HCT116 (cell line): Measurements from ENCODE around the gene EDN1. TPM values are rescaled to one million over a fixed set of nuclear protein-coding genes. Genes with fewer than 3 reads are reported as not detected.

Experiments
- ATAC-seq: fragments of 200-7000 bp; cut with Tn5 transposase; 2 replicates; pipeline ENCODE4 v1.9.1; 2020; ENCODE audit warnings: mild to moderate bottlenecking, moderate library complexity
- BruUV-seq: library from RNA; stranded (reverse); fragments of 400-500 nt; replicated peaks from 2 replicates; lab custom pipeline; 2021; lab: Mats Ljungman, UMichigan
- CTCF ChIA-PET: fragments of 300-600 bp; sonication (Branson Sonifier 250); formaldehyde crosslinking; loops from one replicate; lab custom pipeline; 2021; ENCODE audit warnings: antibody characterized with exemption; lab: Charles Lee
- POLR2A ChIA-PET: fragments of 300-600, 350-600 bp; sonication (Branson Sonifier 250); formaldehyde crosslinking; loops from one replicate; lab custom pipeline; 2021; ENCODE audit warnings: antibody characterized with exemption; lab: Charles Lee
- RAD21 ChIA-PET, 2 experiments: fragments of 300-600 bp; sonication (Branson Sonifier 250); formaldehyde crosslinking; loops; one replicate each; lab custom pipeline; 2023; ENCODE audit warnings: low total read pairs in 2 of 2; ENCODE audit not compliant: uncharacterized antibody in 2 of 2, unreplicated experiment in 2 of 2, low non-redundant PET in 1 of 2; lab: Charles Lee
- DNase-seq: peaks from one replicate; pipeline ENCODE4 v3.0.0-alpha.2; 2010; ENCODE audit warnings: low read depth, low spot score
- H2AFZ ChIP-seq: fragments of 200-600 bp; shearing (Covaris generic), sonication (generic); 2 replicates; pipeline ENCODE4 v1.6.1; 2017; ENCODE audit warnings: low read depth, mixed run types, mixed read lengths, antibody characterized with exemption, low read length; ENCODE audit not compliant: poor library complexity, severe bottlenecking
- H3K27ac ChIP-seq: 2 replicates; pipeline ENCODE4 v1.5.1; 2012; ENCODE audit warnings: low read depth, low read length
- H3K27me3 ChIP-seq: fragments of 200-600 bp; sonication (generic); 2 replicates; pipeline ENCODE4 v1.6.1; 2016; ENCODE audit warnings: mixed run types, low read length, mixed read lengths; ENCODE audit not compliant: insufficient read depth
- H3K36me3 ChIP-seq, 2 experiments: fragments of 200-500 bp in 1 of 2; fragments of 200-600 bp in 1 of 2; sonication (Bioruptor generic) in 1 of 2; sonication (generic) in 1 of 2; 2 replicates each; pipeline versions ENCODE4 v1.5.1 to v1.6.1; 2014 to 2016; ENCODE audit warnings: low read length in 2 of 2, inconsistent platforms in 1 of 2, mixed read lengths in 1 of 2, mixed run types in 1 of 2; ENCODE audit not compliant: insufficient read depth in 2 of 2, control insufficient read depth in 1 of 2
- H3K4me1 ChIP-seq, 2 experiments: fragments of 200-600 bp in 1 of 2; sonication (generic) in 1 of 2; 2 replicates each; pipeline versions ENCODE4 v1.5.1 to v1.6.1; 2012 to 2017; ENCODE audit warnings: low read length in 2 of 2, inconsistent platforms in 1 of 2, mild to moderate bottlenecking in 1 of 2, mixed read lengths in 1 of 2, mixed run types in 1 of 2, moderate library complexity in 1 of 2; ENCODE audit not compliant: insufficient read depth in 2 of 2, control insufficient read depth in 1 of 2
- H3K4me2 ChIP-seq: fragments of 200-600 bp; sonication (generic); 2 replicates; pipeline ENCODE4 v1.6.1; 2017; ENCODE audit warnings: mixed run types, low read length, mixed read lengths
- H3K4me3 ChIP-seq, 2 experiments: fragments of 200-600 bp in 1 of 2; sonication (generic) in 1 of 2; replicated peaks in 1 of 2; 2 replicates each; pipeline ENCODE4 v1.5.1; 2011 to 2016; ENCODE audit warnings: low read length in 2 of 2, control low read depth in 1 of 2, low read depth in 1 of 2, mild to moderate bottlenecking in 1 of 2, mixed read lengths in 1 of 2, mixed run types in 1 of 2
- H3K79me2 ChIP-seq: fragments of 200-600 bp; sonication (generic); 2 replicates; pipeline ENCODE4 v1.6.1; 2017; ENCODE audit warnings: mild to moderate bottlenecking, mixed run types, low read length, moderate library complexity, mixed read lengths; ENCODE audit not compliant: insufficient read depth
- H3K9ac ChIP-seq: fragments of 200-600 bp; sonication (generic); 2 replicates; pipeline ENCODE4 v1.6.1; 2016; ENCODE audit warnings: low read length, mixed read lengths
- H3K9me2 ChIP-seq: fragments of 200-600 bp; sonication (generic), shearing (Covaris generic); 2 replicates; pipeline ENCODE4 v1.6.1; 2017; ENCODE audit warnings: mixed run types, mild to moderate bottlenecking, moderate library complexity; ENCODE audit not compliant: insufficient read depth
- H3K9me3 ChIP-seq, 2 experiments: fragments of 200-500 bp in 1 of 2; fragments of 200-600 bp in 1 of 2; sonication (Bioruptor generic) in 1 of 2; sonication (generic) in 1 of 2; 2 replicates each; pipeline ENCODE4 v1.6.1; 2014 to 2017; ENCODE audit warnings: low read length in 2 of 2, mixed read lengths in 2 of 2, inconsistent platforms in 1 of 2, low read depth in 1 of 2, mild to moderate bottlenecking in 1 of 2, mixed run types in 1 of 2, moderate library complexity in 1 of 2; ENCODE audit not compliant: control insufficient read depth in 1 of 2, insufficient read depth in 1 of 2
- H4K20me1 ChIP-seq: fragments of 200-600 bp; sonication (generic), shearing (Covaris generic); 2 replicates; pipeline ENCODE4 v1.6.1; 2017; ENCODE audit warnings: mixed run types, mild to moderate bottlenecking, moderate library complexity; ENCODE audit not compliant: insufficient read depth
- ATF3 ChIP-seq: IDR thresholded peaks from 2 replicates; pipeline ENCODE4 v1.6.1; 2012
- FOSL1 ChIP-seq: IDR thresholded peaks from 2 replicates; pipeline ENCODE4 v1.6.1; 2012; ENCODE audit warnings: low read depth
- JUND ChIP-seq: IDR thresholded peaks from 2 replicates; pipeline ENCODE4 v1.6.1; 2012
- ZFX ChIP-seq: fragments of 450-650 bp; IDR thresholded peaks from 2 replicates; pipeline ENCODE4 v1.6.1; 2017
- intact Hi-C: fragments of 100-400 bp; cut with micrococcal nuclease; formaldehyde crosslinking; loops from 2 replicates; pipeline ENCODE4 v1.10.0; 2022
- total RNA-seq: library from RNA; stranded (reverse); gene quantifications from one replicate; pipeline ENCODE4 v1.2.1, GENCODE V29; 2021; ENCODE audit not compliant: unreplicated experiment

EDN1 gene
- total RNA-seq, 1 experiment from 2014 or later = 0.22 TPM

- H3K79me2 ChIP-seq = no peaks in the 10 kb centered on the region
- peak overlapping the region; percentile 24; the same call in 1 of the 2 replicates for H3K9ac ChIP-seq
- DNase-seq (no peak), ATAC-seq (peak; percentile 85)
- no peaks in the 10 kb centered on the region for H3K27me3 ChIP-seq
- TF ChIP-seq JUND = 0 out of 2 replicates have a peak, but pooled peaks have one; percentile 14
- peak; percentile 14; the same call in 1 of the 2 replicates for TF ChIP-seq FOSL1
- no peak for TF ChIP-seq ATF3
- peaks cover 1 to 22% of the 10 kb centered on the region in 2 experiments; a peak in 3 of 4 replicates for H3K4me1 ChIP-seq
- no TSS peak for BruUV-seq
- ChIA-PET CTCF (interaction anchor here (2.1 kb wide), 1 partner anchor 9 kb away, joined by 14 read pairs; no protein-coding TSS in a partner anchor), POLR2A (no interaction called here), RAD21 (no interaction called here)
- peak overlapping the region in 1 of 2 experiments; percentile 47; a peak in 2 of 4 replicates for H3K4me3 ChIP-seq
- H3K27ac ChIP-seq = no peak overlapping the region
- H3K36me3 ChIP-seq = no peaks in the 10 kb centered on the region
- no peaks in the 10 kb centered on the region for H3K9me3 ChIP-seq
- H3K9me2 ChIP-seq = no peaks in the 10 kb centered on the region
- peak overlapping the region; percentile 71 for H3K4me2 ChIP-seq
- H4K20me1 ChIP-seq = no peaks in the 10 kb centered on the region
- peak overlapping the region; percentile 71 for H2AFZ ChIP-seq
- intact Hi-C loops = no loop called here
These were observed 6.1 kb downstream of the EDN1 start for GRCh38 chr6:12296255-12296573.

- intact Hi-C loops = no loop called here
- no peaks in the 10 kb centered on the region for H3K27me3 ChIP-seq
- H4K20me1 ChIP-seq = no peaks in the 10 kb centered on the region
- peaks cover 0 to 21% of the 10 kb centered on the region in 2 experiments; a peak in 3 of 4 replicates for H3K4me1 ChIP-seq
- H2AFZ ChIP-seq = peak overlapping the region; percentile 71
- peak overlapping the region in 1 of 2 experiments; percentile 47; a peak in 2 of 4 replicates for H3K4me3 ChIP-seq
- DNase-seq (no peak), ATAC-seq (peak; percentile 23; the same call in 1 of the 2 replicates)
- RAD21 ChIA-PET = no interaction called here
- no peaks in the 10 kb centered on the region for H3K36me3 ChIP-seq
- no peak overlapping the region for H3K27ac ChIP-seq
- no peak for TF ChIP-seq ZFX
- POLR2A ChIA-PET = no interaction called here
- no TSS peak for BruUV-seq
- CTCF ChIA-PET = interaction anchor here (2.1 kb wide), 1 partner anchor 9 kb away, joined by 14 read pairs; no protein-coding TSS in a partner anchor
- no peaks in the 10 kb centered on the region for H3K79me2 ChIP-seq
- no peaks in the 10 kb centered on the region for H3K9me2 ChIP-seq
- H3K9me3 ChIP-seq = no peaks in the 10 kb centered on the region
- H3K4me2 ChIP-seq = peak overlapping the region; percentile 71
- H3K9ac ChIP-seq = peak overlapping the region; percentile 24; the same call in 1 of the 2 replicates
These were observed 6.4 kb downstream of the EDN1 start for GRCh38 chr6:12296604-12297003.
